Measurements from ENCODE around the gene WDR7. TPM values are rescaled to one million over a fixed set of nuclear protein-coding genes. Genes with fewer than 3 reads are reported as not detected.

The WDR7 gene
- total and polyA plus RNA-seq, 12 donors, result 3.6 to 64.6 (median 24.2) TPM

- no peak for DNase-seq
- intact Hi-C loops (cut with DNase I), result no loop called here
- WGBS, 4 donors, result 94 to 99% (median 97%) methylated on average over 3 of the region's 3 CpGs
- H3K27me3 ChIP-seq, result no peaks in the 10 kb centered on the region
- TF ChIP-seq POLR2A (IDR thresholded peaks at IDR 0.05), result no peak
- no peak for TF ChIP-seq CTCF (IDR thresholded peaks at IDR 0.05)
- no peaks in the 10 kb centered on the region for H3K36me3 ChIP-seq (replicated peaks in 1 of 2)
- no peaks in the 10 kb centered on the region for H3K9me3 ChIP-seq (replicated peaks in 1 of 3)
- H3K27ac ChIP-seq, result no peak overlapping the region
- no peak overlapping the region for H3K4me3 ChIP-seq
- no peaks in the 10 kb centered on the region for H3K4me1 ChIP-seq (replicated peaks in 1 of 2)
Measured at GRCh38 chr18:56712761-56713160, 61.6 kb downstream of the WDR7 start.

GRCh38 chr18:56715121-56715520, 64.0 kb downstream of the WDR7 start:
- Histone ChIP-seq H3K27ac (no peak overlapping the region), H3K36me3 (replicated peaks in 1 of 2) (peaks cover 0 to 5% of the 10 kb centered on the region in 2 donors), H3K9me3 (replicated peaks in 1 of 3) (no peaks in the 10 kb centered on the region), H3K4me1 (replicated peaks in 1 of 2) (no peaks in the 10 kb centered on the region), H3K4me3 (no peak overlapping the region), H3K27me3 (no peaks in the 10 kb centered on the region)
- intact Hi-C loops (cut with DNase I), result no loop called here
- TF ChIP-seq POLR2A (IDR thresholded peaks at IDR 0.05) (no peak), CTCF (IDR thresholded peaks at IDR 0.05) (no peak)
- no peak for DNase-seq
- 68 to 93% (median 90%) methylated on average over 5 of the region's 5 CpGs for WGBS, 4 donors

- WGBS, 4 donors, result 81 to 86% (median 84%) methylated on average over 2 of the region's 2 CpGs
- Histone ChIP-seq H3K9me3 (replicated peaks in 1 of 3) (no peaks in the 10 kb centered on the region), H3K27ac (no peak overlapping the region), H3K4me3 (no peak overlapping the region), H3K27me3 (no peaks in the 10 kb centered on the region), H3K36me3 (replicated peaks in 1 of 2) (peaks cover 0 to 5% of the 10 kb centered on the region in 2 donors), H3K4me1 (replicated peaks in 1 of 2) (no peaks in the 10 kb centered on the region)
- DNase-seq, result no peak
- no peak for TF ChIP-seq POLR2A (IDR thresholded peaks at IDR 0.05)
- no peak for TF ChIP-seq CTCF (IDR thresholded peaks at IDR 0.05)
- intact Hi-C loops (cut with DNase I), result no loop called here
Measured at GRCh38 chr18:56716692-56717146, 65.6 kb downstream of the WDR7 start.

GRCh38 chr18:56721031-56721430, 69.9 kb downstream of the WDR7 start:
- H3K27me3 ChIP-seq, result no peaks in the 10 kb centered on the region
- DNase-seq, result no peak
- no peak overlapping the region for H3K27ac ChIP-seq
- H3K4me1 ChIP-seq (replicated peaks in 1 of 2), result no peaks in the 10 kb centered on the region
- TF ChIP-seq POLR2A (IDR thresholded peaks at IDR 0.05), result no peak
- TF ChIP-seq CTCF (IDR thresholded peaks at IDR 0.05), result no peak
- WGBS, 4 donors, result 87 to 93% (median 89%) methylated on average over 1 of the region's 1 CpG
- no peak overlapping the region for H3K4me3 ChIP-seq
- peaks cover 0 to 5% of the 10 kb centered on the region in 2 donors for H3K36me3 ChIP-seq (replicated peaks in 1 of 2)
- intact Hi-C loops (cut with DNase I), result no loop called here
- H3K9me3 ChIP-seq (replicated peaks in 1 of 3), result no peaks in the 10 kb centered on the region
